K562 (cell line): Measurements from ENCODE around the gene MED15. TPM values are rescaled to one million over a fixed set of nuclear protein-coding genes. Genes with fewer than 3 reads are reported as not detected.

Experiments used
- CHD7 ChIP-seq: fragments of 200-600 bp; sonication (generic); IDR thresholded peaks from one replicate; pipeline ENCODE4 v1.6.1; 2012; ENCODE audit warnings: mild to moderate bottlenecking, low read depth, low read length, inconsistent platforms
- CTBP1 ChIP-seq: fragments of 450-650 bp; IDR thresholded peaks from 2 replicates; pipeline ENCODE4 v1.6.1; 2016; ENCODE audit warnings: borderline replicate concordance
- FOSL1 ChIP-seq: fragments of 200-800 bp; sonication (Bioruptor generic); conservative IDR thresholded peaks from 2 replicates; pipeline ENCODE4 v1.6.1; 2016; ENCODE audit warnings: missing genetic modification characterization, missing compliant biosample characterization
- HCFC1 ChIP-seq: IDR thresholded peaks from 2 replicates; pipeline ENCODE4 v1.6.1; 2012; ENCODE audit warnings: low read depth, low read length, improper control_type of control experiment
- HDGF ChIP-seq: fragments of 450-650 bp; IDR thresholded peaks from 2 replicates; pipeline ENCODE4 v1.6.1; 2016
- IRF1 ChIP-seq: sonication (generic); formaldehyde crosslinking; IDR thresholded peaks from 2 replicates; pipeline ENCODE4 v1.8.0; 2022; ENCODE audit warnings: missing genetic modification reagents, mild to moderate bottlenecking, borderline replicate concordance
- OTX1 ChIP-seq: fragments of 450-650 bp; formaldehyde crosslinking; IDR thresholded peaks from 2 replicates; pipeline ENCODE4 v1.4.0; 2022; ENCODE audit warnings: mild to moderate bottlenecking
- RBM34 ChIP-seq: fragments of 200-400 bp; formaldehyde crosslinking; IDR thresholded peaks from 2 replicates; pipeline ENCODE4 v1.6.1; 2018; ENCODE audit warnings: low read length, borderline replicate concordance; ENCODE audit not compliant: insufficient read depth
- ZFPM2 ChIP-seq: fragments of 250-450 bp; sonication (Bioruptor Pico); IDR thresholded peaks from 2 replicates; pipeline ENCODE4 v1.5.1; 2022; ENCODE audit warnings: mild to moderate bottlenecking
- ZNF277 ChIP-seq: fragments of 250-450 bp; sonication (Bioruptor Pico); IDR thresholded peaks from 2 replicates; pipeline ENCODE4 v1.8.0; 2022; ENCODE audit warnings: inconsistent platforms, mild to moderate bottlenecking, moderate library complexity, borderline replicate concordance
- ZNF354B ChIP-seq: fragments of 250-450 bp; sonication (Bioruptor Pico); IDR thresholded peaks from 2 replicates; pipeline ENCODE4 v1.4.0; 2020
- ZNF644 ChIP-seq: fragments of 200-800 bp; sonication (Bioruptor generic); IDR thresholded peaks from 2 replicates; pipeline ENCODE4 v1.6.1; 2016; ENCODE audit warnings: low read depth, missing genetic modification characterization, missing compliant biosample characterization
- polyA plus RNA-seq, 8 experiments: library from polyadenylated mRNA; depleted of rRNA in 4 of 8; stranded (reverse) in 5 of 8; unstranded in 3 of 8; fragments of >200 nt; fragmentation: Nextera tagmentation in 2 of 8; fragmentation: Illumina TruSeq in 1 of 8; extraction: Ambion mirVana in 2 of 8; extraction: Trizol in 1 of 8; gene quantifications; 2 replicates each; pipeline versions ENCODE4 v1.2.1 to v1.2.3, GENCODE V29; 2011 to 2014; ENCODE audit warnings: inconsistent platforms in 1 of 8, missing spikeins in 1 of 8
- total RNA-seq, 7 experiments: library from RNA; depleted of rRNA in 6 of 7; stranded (reverse); fragments of >200 nt in 6 of 7; fragmentation: Illumina TruSeq in 2 of 7; extraction: Trizol in 2 of 7; gene quantifications; 2 replicates each; pipeline versions ENCODE4 v1.2.1 to v1.2.3, GENCODE V29; 2011 to 2021; ENCODE audit warnings: low replicate concordance in 1 of 7
- TF ChIP-seq, protein P1 (sequence below): IDR thresholded peaks from 2 replicates; pipeline ENCODE4 v1.6.1; 2011; ENCODE audit not compliant: insufficient read length; ENCODE audit errors: extremely low read depth

MED15 gene
- total and polyA plus RNA-seq, 9 of the 15 experiments (the other 6 are each of a cell fraction or from before 2014, with no cell fraction given) = 4.0 to 271 (median 60.1) TPM

- peak; percentile 99 for TF ChIP-seq OTX1
- TF ChIP-seq IRF1 (CRISPR knock-in tag) = no peak; the same call in 1 of the 2 replicates
- TF ChIP-seq RBM34 = no peak
- peak; percentile 91; the same call in 1 of the 2 replicates for TF ChIP-seq ZFPM2
- TF ChIP-seq HDGF = no peak
- TF ChIP-seq ZNF354B (CRISPR knock-in tag) = peak; percentile 97
- no peak for TF ChIP-seq ZNF277 (CRISPR knock-in tag)
- TF ChIP-seq ZNF644 (tag) = peak; percentile 99
- TF ChIP-seq FOSL1 (tag) = peak; percentile 94
- no peak for TF ChIP-seq CTBP1
- peak; percentile 33 for TF ChIP-seq HCFC1
- TF ChIP-seq CHD7 = no peak
- TF ChIP-seq, protein P1, sequence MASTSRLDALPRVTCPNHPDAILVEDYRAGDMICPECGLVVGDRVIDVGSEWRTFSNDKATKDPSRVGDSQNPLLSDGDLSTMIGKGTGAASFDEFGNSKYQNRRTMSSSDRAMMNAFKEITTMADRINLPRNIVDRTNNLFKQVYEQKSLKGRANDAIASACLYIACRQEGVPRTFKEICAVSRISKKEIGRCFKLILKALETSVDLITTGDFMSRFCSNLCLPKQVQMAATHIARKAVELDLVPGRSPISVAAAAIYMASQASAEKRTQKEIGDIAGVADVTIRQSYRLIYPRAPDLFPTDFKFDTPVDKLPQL = no peak
Observed at GRCh38 chr22:20545681-20546521, 38.5 kb downstream of the MED15 start (continued).
